IMR-90 (cell line): ENCODE measurements around the gene IL1RAPL1. TPM values are rescaled to one million over a fixed set of nuclear protein-coding genes. Genes with fewer than 3 reads are reported as not detected.

Experiments used
- ATAC-seq: fragments of 200-7000 bp; cut with Tn5 transposase; 2 replicates; pipeline ENCODE4 v1.9.1; 2020; ENCODE audit warnings: low read depth, mild to moderate bottlenecking, moderate library complexity
- BruUV-seq: library from RNA; stranded (reverse); fragments of 400-500 nt; replicated peaks from 2 replicates; lab custom pipeline; 2021; lab: Mats Ljungman, UMichigan
- CTCF ChIA-PET: fragments of 300-600 bp; formaldehyde crosslinking; extraction: SDS; loops from one replicate; lab custom pipeline; 2021; ENCODE audit warnings: antibody characterized with exemption; lab: Yijun Ruan, JAX
- POLR2A ChIA-PET: fragments of 300-600 bp; sonication (Branson Sonifier 250); formaldehyde crosslinking; loops from one replicate; lab custom pipeline; 2022; ENCODE audit warnings: antibody characterized with exemption; ENCODE audit not compliant: unreplicated experiment; lab: Charles Lee
- DNase-seq: peaks from one replicate; pipeline ENCODE4 v3.0.0; 2013
- H2AFZ ChIP-seq: replicated peaks from 2 replicates; pipeline ENCODE3; 2013; ENCODE audit warnings: low read length, mild to moderate bottlenecking; ENCODE audit not compliant: poor library complexity
- H2AK5ac ChIP-seq: 2 replicates; pipeline ENCODE4 v1.6.1; 2013; ENCODE audit warnings: low read depth, low read length, inconsistent platforms
- H2AK9ac ChIP-seq: replicated peaks from 2 replicates; pipeline ENCODE3; 2013; ENCODE audit warnings: mild to moderate bottlenecking, low read depth, low read length, moderate library complexity; ENCODE audit not compliant: poor library complexity
- H2BK120ac ChIP-seq: 2 replicates; pipeline ENCODE4 v1.6.1; 2013; ENCODE audit warnings: low read depth, low read length, inconsistent platforms
- H2BK15ac ChIP-seq: 3 replicates; pipeline ENCODE4 v1.6.1; 2013; ENCODE audit warnings: low read depth, low read length, inconsistent platforms
- H2BK20ac ChIP-seq: 2 replicates; pipeline ENCODE4 v1.6.1; 2013; ENCODE audit warnings: low read depth, mild to moderate bottlenecking, inconsistent platforms, low read length, moderate library complexity
- H2BK5ac ChIP-seq: 2 replicates; pipeline ENCODE4 v1.6.1; 2013; ENCODE audit warnings: mild to moderate bottlenecking, low read depth, low read length, inconsistent platforms; ENCODE audit not compliant: poor library complexity, severe bottlenecking
- H3K14ac ChIP-seq: replicated peaks from 2 replicates; pipeline ENCODE4 v1.6.1; 2013; ENCODE audit warnings: low read depth, low read length, inconsistent platforms
- H3K18ac ChIP-seq: 2 replicates; pipeline ENCODE4 v1.6.1; 2013; ENCODE audit warnings: low read depth, low read length, control low read depth
- H3K23ac ChIP-seq: 2 replicates; pipeline ENCODE4 v1.6.1; 2013; ENCODE audit warnings: low read depth, low read length, inconsistent platforms
- H3K27ac ChIP-seq: 2 replicates; pipeline ENCODE4 v1.5.1; 2013; ENCODE audit warnings: mild to moderate bottlenecking, control low read depth, low read length; ENCODE audit not compliant: insufficient read depth
- H3K27me3 ChIP-seq: 2 replicates; pipeline ENCODE4 v1.6.1; 2013; ENCODE audit warnings: low read length; ENCODE audit not compliant: control insufficient read depth, insufficient read depth
- H3K36me3 ChIP-seq: 2 replicates; pipeline ENCODE4 v1.6.1; 2013; ENCODE audit warnings: low read length, mixed read lengths; ENCODE audit not compliant: control insufficient read depth, insufficient read depth
- H3K4ac ChIP-seq: 2 replicates; pipeline ENCODE4 v1.6.1; 2013; ENCODE audit warnings: low read depth, low read length, inconsistent platforms
- H3K4me1 ChIP-seq: 2 replicates; pipeline ENCODE4 v1.6.1; 2013; ENCODE audit warnings: low read length, mixed read lengths; ENCODE audit not compliant: control insufficient read depth, insufficient read depth
- H3K4me2 ChIP-seq: 2 replicates; pipeline ENCODE4 v1.6.1; 2013; ENCODE audit warnings: low read depth, mild to moderate bottlenecking, control low read depth, low read length, moderate library complexity
- H3K4me3 ChIP-seq: 2 replicates; pipeline ENCODE4 v1.5.1; 2013; ENCODE audit warnings: low read depth, mild to moderate bottlenecking, control low read depth, low read length, moderate library complexity; ENCODE audit not compliant: insufficient read depth
- H3K56ac ChIP-seq: 2 replicates; pipeline ENCODE4 v1.6.1; 2013; ENCODE audit warnings: low read length, inconsistent platforms; ENCODE audit not compliant: insufficient read depth; ENCODE audit errors: extremely low read depth
- H3K79me1 ChIP-seq, 2 experiments: 2 replicates each; pipeline ENCODE4 v1.6.1; 2013; ENCODE audit warnings: low read length in 2 of 2, inconsistent platforms in 1 of 2, low read depth in 1 of 2
- H3K9ac ChIP-seq: 2 replicates; pipeline ENCODE4 v1.6.1; 2013; ENCODE audit warnings: low read depth, low read length, control low read depth
- H3K9me1 ChIP-seq: 2 replicates; pipeline ENCODE4 v1.6.1; 2013; ENCODE audit warnings: low read length, inconsistent platforms; ENCODE audit not compliant: insufficient read depth
- H3K9me3 ChIP-seq: 2 replicates; pipeline ENCODE4 v1.6.1; 2013; ENCODE audit warnings: low read length; ENCODE audit not compliant: control insufficient read depth, insufficient read depth
- H4K20me1 ChIP-seq: 2 replicates; pipeline ENCODE4 v1.6.1; 2013; ENCODE audit warnings: low read length, inconsistent platforms; ENCODE audit not compliant: insufficient read depth
- H4K5ac ChIP-seq: 2 replicates; pipeline ENCODE4 v1.6.1; 2013; ENCODE audit warnings: mild to moderate bottlenecking, low read depth, low read length, control low read depth
- H4K8ac ChIP-seq, 2 experiments: 2 replicates each; pipeline ENCODE4 v1.6.1; 2013; ENCODE audit warnings: low read depth in 2 of 2, low read length in 2 of 2, control low read depth in 1 of 2, inconsistent platforms in 1 of 2
- H4K91ac ChIP-seq: 2 replicates; pipeline ENCODE4 v1.6.1; 2013; ENCODE audit warnings: low read depth, low read length, inconsistent platforms; ENCODE audit not compliant: insufficient read depth
- CEBPB ChIP-seq: IDR thresholded peaks from 2 replicates; pipeline ENCODE4 v1.6.1; 2012; ENCODE audit warnings: low read depth, low read length, improper control_type of control experiment
- CHD1 ChIP-seq: IDR thresholded peaks from 2 replicates; pipeline ENCODE4 v1.6.1; 2012; ENCODE audit warnings: low read depth, low read length, improper control_type of control experiment
- FOS ChIP-seq: fragments of 150-350 bp; IDR thresholded peaks from 2 replicates; pipeline ENCODE4 v1.6.1; 2016; ENCODE audit warnings: low read depth, low read length
- MAFK ChIP-seq: IDR thresholded peaks from 2 replicates; pipeline ENCODE4 v1.6.1; 2012; ENCODE audit warnings: low read depth, low read length, improper control_type of control experiment
- MAZ ChIP-seq: IDR thresholded peaks from 2 replicates; pipeline ENCODE4 v1.6.1; 2012; ENCODE audit warnings: low read depth, mild to moderate bottlenecking, low read length, improper control_type of control experiment, moderate library complexity, borderline replicate concordance
- MXI1 ChIP-seq: IDR thresholded peaks from 2 replicates; pipeline ENCODE4 v1.6.1; 2012; ENCODE audit warnings: low read depth, mild to moderate bottlenecking, low read length, moderate library complexity, borderline replicate concordance
- RAD21 ChIP-seq: IDR thresholded peaks from 2 replicates; pipeline ENCODE4 v1.6.1; 2012; ENCODE audit warnings: low read length, improper control_type of control experiment
- RCOR1 ChIP-seq: IDR thresholded peaks from 2 replicates; pipeline ENCODE4 v1.6.1; 2012; ENCODE audit warnings: mild to moderate bottlenecking, low read length, improper control_type of control experiment; ENCODE audit not compliant: insufficient replicate concordance
- RFX5 ChIP-seq: IDR thresholded peaks from 2 replicates; pipeline ENCODE4 v1.8.0; 2012; ENCODE audit warnings: low read depth, mild to moderate bottlenecking, low read length, moderate library complexity
- WGBS, 2 experiments: methylation state at CpG; one replicate each; pipeline versions ENCODE4 v1.1.5 to v1.1.7; 2013; ENCODE audit warnings: missing lambda C conversion rate in 2 of 2; ENCODE audit not compliant: insufficient read length in 1 of 2; ENCODE audit errors: extremely low coverage in 2 of 2; 5-methylcytosine and 5-hydroxymethylcytosine counted together
- dilution Hi-C: fragments of 300-500 bp; cut with HindIII; formaldehyde crosslinking; loops from one replicate; pipeline ENCODE4 v1.14.3; 2018; ENCODE audit warnings: low sequenced_read_pairs; ENCODE audit not compliant: unreplicated experiment
- in situ Hi-C: fragments of 300-500 bp; cut with MboI; formaldehyde crosslinking; loops from 3 replicates; pipeline ENCODE4 v1.14.3; 2019; ENCODE audit warnings: low sequenced_read_pairs, inconsistent platforms, mixed read lengths
- intact Hi-C: fragments of 100-400 bp; cut with micrococcal nuclease; formaldehyde crosslinking; loops from 2 replicates; pipeline ENCODE4 v1.10.0; 2022
- polyA plus RNA-seq, 3 experiments: library from polyadenylated mRNA; depleted of rRNA; stranded (reverse); fragments of >200 nt; gene quantifications; 2 replicates each; pipeline ENCODE4 v1.2.3, GENCODE V29; 2012; ENCODE audit warnings: low replicate concordance in 1 of 3
- total RNA-seq: library from RNA; depleted of rRNA; stranded (reverse); fragments of >200 nt; gene quantifications from 2 replicates; pipeline ENCODE4 v1.2.3, GENCODE V29; 2012
- TF ChIP-seq, protein P1 (sequence below): conservative IDR thresholded peaks from 2 replicates; pipeline ENCODE4 v1.5.1; 2012; ENCODE audit warnings: mild to moderate bottlenecking, low read depth, low read length, improper control_type of control experiment
- TF ChIP-seq, protein P2 (sequence below): fragments of 150-350 bp; IDR thresholded peaks from 2 replicates; pipeline ENCODE4 v1.6.1; 2016; ENCODE audit warnings: low read depth, mild to moderate bottlenecking, low read length, moderate library complexity, borderline replicate concordance

The IL1RAPL1 gene
- total and polyA plus RNA-seq, 2 of the 4 experiments (the other 2 are of a cell fraction) = 1.5 to 9.0 TPM

DNA sequence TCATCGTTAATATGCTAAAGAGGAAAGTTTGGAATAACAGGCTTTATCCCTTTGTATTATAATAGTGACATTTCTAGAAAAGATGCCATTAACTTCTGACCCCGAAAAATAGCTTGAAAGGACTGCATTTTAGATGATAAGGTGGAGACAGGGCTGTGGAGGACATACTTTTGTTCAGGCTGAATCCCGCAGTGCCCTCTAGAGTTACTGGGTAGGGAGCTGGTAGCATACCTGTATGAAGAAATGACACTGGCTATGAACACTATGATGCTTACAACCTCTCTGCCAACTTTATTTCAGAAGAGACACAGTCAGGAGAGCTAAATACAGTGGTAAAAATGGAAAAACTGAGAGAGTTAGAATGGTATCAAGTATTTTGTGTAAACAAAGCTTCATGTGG is 8.1 kb downstream of the IL1RAPL1 start:
- no peak for ATAC-seq
- in situ Hi-C loops (loop anchor here (25.0 kb wide), 1 partner anchor 1467 kb away; no protein-coding TSS in a partner anchor), dilution Hi-C loops (no loop called here), intact Hi-C loops (no loop called here)
- H3K14ac ChIP-seq = no peak overlapping the region
- no peaks in the 10 kb centered on the region for H3K36me3 ChIP-seq
- no peak overlapping the region for H3K23ac ChIP-seq
- ChIA-PET POLR2A (no interaction called here), CTCF (no interaction called here)
- no peaks in the 10 kb centered on the region for H3K79me1 ChIP-seq
- H3K56ac ChIP-seq = no peak overlapping the region
- no peak overlapping the region for H2AFZ ChIP-seq
- H3K4me3 ChIP-seq = no peak overlapping the region
- H3K4ac ChIP-seq = no peak overlapping the region
- H3K9me1 ChIP-seq = no peaks in the 10 kb centered on the region
- TF ChIP-seq FOS (no peak), RFX5 (no peak), RAD21 (no peak), MXI1 (no peak), MAZ (no peak), RCOR1 (no peak), CHD1 (no peak), MAFK (no peak), CEBPB (no peak)
- TF ChIP-seq, protein P1, sequence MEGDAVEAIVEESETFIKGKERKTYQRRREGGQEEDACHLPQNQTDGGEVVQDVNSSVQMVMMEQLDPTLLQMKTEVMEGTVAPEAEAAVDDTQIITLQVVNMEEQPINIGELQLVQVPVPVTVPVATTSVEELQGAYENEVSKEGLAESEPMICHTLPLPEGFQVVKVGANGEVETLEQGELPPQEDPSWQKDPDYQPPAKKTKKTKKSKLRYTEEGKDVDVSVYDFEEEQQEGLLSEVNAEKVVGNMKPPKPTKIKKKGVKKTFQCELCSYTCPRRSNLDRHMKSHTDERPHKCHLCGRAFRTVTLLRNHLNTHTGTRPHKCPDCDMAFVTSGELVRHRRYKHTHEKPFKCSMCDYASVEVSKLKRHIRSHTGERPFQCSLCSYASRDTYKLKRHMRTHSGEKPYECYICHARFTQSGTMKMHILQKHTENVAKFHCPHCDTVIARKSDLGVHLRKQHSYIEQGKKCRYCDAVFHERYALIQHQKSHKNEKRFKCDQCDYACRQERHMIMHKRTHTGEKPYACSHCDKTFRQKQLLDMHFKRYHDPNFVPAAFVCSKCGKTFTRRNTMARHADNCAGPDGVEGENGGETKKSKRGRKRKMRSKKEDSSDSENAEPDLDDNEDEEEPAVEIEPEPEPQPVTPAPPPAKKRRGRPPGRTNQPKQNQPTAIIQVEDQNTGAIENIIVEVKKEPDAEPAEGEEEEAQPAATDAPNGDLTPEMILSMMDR = no peak
- TF ChIP-seq, protein P2, sequence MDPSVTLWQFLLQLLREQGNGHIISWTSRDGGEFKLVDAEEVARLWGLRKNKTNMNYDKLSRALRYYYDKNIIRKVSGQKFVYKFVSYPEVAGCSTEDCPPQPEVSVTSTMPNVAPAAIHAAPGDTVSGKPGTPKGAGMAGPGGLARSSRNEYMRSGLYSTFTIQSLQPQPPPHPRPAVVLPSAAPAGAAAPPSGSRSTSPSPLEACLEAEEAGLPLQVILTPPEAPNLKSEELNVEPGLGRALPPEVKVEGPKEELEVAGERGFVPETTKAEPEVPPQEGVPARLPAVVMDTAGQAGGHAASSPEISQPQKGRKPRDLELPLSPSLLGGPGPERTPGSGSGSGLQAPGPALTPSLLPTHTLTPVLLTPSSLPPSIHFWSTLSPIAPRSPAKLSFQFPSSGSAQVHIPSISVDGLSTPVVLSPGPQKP = no peak
- no peak overlapping the region for H2BK20ac ChIP-seq
- no peak overlapping the region for H4K5ac ChIP-seq
- no peak overlapping the region for H2BK5ac ChIP-seq
- H3K4me2 ChIP-seq = no peak overlapping the region
- BruUV-seq = no TSS peak
- no peak overlapping the region for H3K18ac ChIP-seq
- no peaks in the 10 kb centered on the region for H3K9me3 ChIP-seq
- no peak for DNase-seq
- no peak overlapping the region for H2BK120ac ChIP-seq
- no peaks in the 10 kb centered on the region for H3K27me3 ChIP-seq
- no CpG with 5 or more reads among the region's 3 CpGs for WGBS, 2 experiments
- no peak overlapping the region for H2BK15ac ChIP-seq
- H4K91ac ChIP-seq = no peak overlapping the region
- no peak overlapping the region for H4K8ac ChIP-seq
- H4K20me1 ChIP-seq = no peaks in the 10 kb centered on the region
- no peak overlapping the region for H3K9ac ChIP-seq
- H2AK5ac ChIP-seq = no peak overlapping the region
- no peak overlapping the region for H3K27ac ChIP-seq
- no peaks in the 10 kb centered on the region for H3K4me1 ChIP-seq
- no peak overlapping the region for H2AK9ac ChIP-seq
